ENCODE data around the gene KRTAP5-1. TPM values are rescaled to one million over a fixed set of nuclear protein-coding genes. Genes with fewer than 3 reads are reported as not detected.

The KRTAP5-1 gene
- total and polyA plus RNA-seq, 10 of the 15 experiments (the other 5 are each of a cell fraction or from before 2014, with no cell fraction given): not detected

DNA sequence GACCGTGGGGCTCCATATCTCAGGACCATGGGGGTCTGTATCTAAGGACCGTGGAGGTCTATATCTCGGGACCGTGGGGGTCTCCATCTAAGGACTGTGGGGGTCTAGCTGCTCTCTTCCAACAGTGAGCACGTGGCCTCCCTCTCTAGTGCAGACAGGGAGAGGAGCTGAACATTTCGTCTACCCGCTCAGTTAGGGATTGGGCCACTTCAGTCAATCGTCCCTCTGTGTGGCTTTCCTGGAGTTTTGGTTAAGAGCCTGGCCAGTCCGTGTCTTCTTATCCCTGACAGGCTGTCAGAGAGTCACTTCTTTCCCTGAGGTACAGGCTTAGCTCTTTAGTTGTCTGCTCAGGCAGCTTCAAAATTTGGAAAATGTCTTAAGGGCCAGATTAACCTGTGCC is 3.1 kb downstream of the KRTAP5-1 start:
- H3K9me3 ChIP-seq (replicated peaks; ENCODE audit: control insufficient read depth, insufficient read depth, low read length): peaks cover 4% of the 10 kb centered on the region; the same call in 1 of the 3 replicates
- DNase-seq (ENCODE audit: low read depth, low spot score) (no peak), FAIRE-seq (no peak), ATAC-seq (no peak)
- WGBS (ENCODE audit: insufficient coverage, insufficient replicate concordance, low lambda C conversion rate, missing lambda C conversion rate): 30% methylated on average over 9 of the region's 9 CpGs
- BruUV-seq (replicated peaks): no TSS peak
- RAD21 ChIA-PET (ENCODE audit: unreplicated experiment): interaction anchor here (1.5 kb wide), 1 partner anchor 35 kb away, joined by 5 read pairs; no protein-coding TSS in a partner anchor
- CTCF ChIA-PET: interaction anchor here (0.9 kb wide), 1 partner anchor 11 kb away, joined by 3 read pairs; no protein-coding TSS in a partner anchor
- TF ChIP-seq ZBED1 (IDR thresholded peaks at IDR 0.05; ENCODE audit: borderline replicate concordance) (no peak), ZNF622 (IDR thresholded peaks at IDR 0.05) (no peak), KDM1A (IDR thresholded peaks at IDR 0.05; ENCODE audit: borderline replicate concordance) (no peak), CHD4 (IDR thresholded peaks at IDR 0.05) (no peak), POLR2AphosphoS2 (IDR thresholded peaks at IDR 0.05; ENCODE audit: low read depth, low read length) (no peak), BACH1 (IDR thresholded peaks at IDR 0.05; ENCODE audit: borderline replicate concordance) (no peak), IKZF1 (conservative IDR thresholded peaks at IDR 0.05) (no peak), ZSCAN29 (IDR thresholded peaks at IDR 0.05) (no peak), BCL11A (IDR thresholded peaks at IDR 0.05; ENCODE audit: low read depth, low read length) (no peak), MYB (IDR thresholded peaks at IDR 0.05; ENCODE audit: borderline replicate concordance, low read depth, low read length) (no peak), HDAC2 (IDR thresholded peaks at IDR 0.05) (no peak), EZH2 (IDR thresholded peaks at IDR 0.05; ENCODE audit: borderline replicate concordance, control insufficient read depth, low read depth, low read length) (no peak), PAX5 (IDR thresholded peaks at IDR 0.05; ENCODE audit: borderline replicate concordance, low read depth, low read length) (no peak)
- TF ChIP-seq, protein P1, sequence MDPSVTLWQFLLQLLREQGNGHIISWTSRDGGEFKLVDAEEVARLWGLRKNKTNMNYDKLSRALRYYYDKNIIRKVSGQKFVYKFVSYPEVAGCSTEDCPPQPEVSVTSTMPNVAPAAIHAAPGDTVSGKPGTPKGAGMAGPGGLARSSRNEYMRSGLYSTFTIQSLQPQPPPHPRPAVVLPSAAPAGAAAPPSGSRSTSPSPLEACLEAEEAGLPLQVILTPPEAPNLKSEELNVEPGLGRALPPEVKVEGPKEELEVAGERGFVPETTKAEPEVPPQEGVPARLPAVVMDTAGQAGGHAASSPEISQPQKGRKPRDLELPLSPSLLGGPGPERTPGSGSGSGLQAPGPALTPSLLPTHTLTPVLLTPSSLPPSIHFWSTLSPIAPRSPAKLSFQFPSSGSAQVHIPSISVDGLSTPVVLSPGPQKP (IDR thresholded peaks at IDR 0.05; ENCODE audit: low read depth, low read length): no peak
- H3K27me3 ChIP-seq (replicated peaks in 1 of 2; ENCODE audit: control insufficient read depth in 2 of 2, insufficient read depth in 2 of 2, low read length in 1 of 2): no peaks in the 10 kb centered on the region; a peak in 1 of 4 replicates
- intact Hi-C loops (cut with micrococcal nuclease; ENCODE audit: unreplicated experiment) (no loop called here), in situ Hi-C loops (cut with MboI) (no loop called here)
- POLR2A ChIA-PET: no interaction called here
- no peaks in the 10 kb centered on the region for H4K20me1 ChIP-seq (ENCODE audit: control insufficient read depth, insufficient read depth)
- no peak overlapping the region for H3K4me3 ChIP-seq
- H3K9ac ChIP-seq (ENCODE audit: control insufficient read depth, insufficient read depth, low read length): no peak overlapping the region
- H3K4me2 ChIP-seq (ENCODE audit: control insufficient read depth, insufficient read depth): no peak overlapping the region
- H2AFZ ChIP-seq (ENCODE audit: control insufficient read depth, low read depth, low read length): no peak overlapping the region
- H3K27ac ChIP-seq (ENCODE audit: control insufficient read depth, insufficient read depth): no peak overlapping the region
- H3K79me2 ChIP-seq (ENCODE audit: control insufficient read depth, insufficient read depth, low read length): no peaks in the 10 kb centered on the region
- H3K4me1 ChIP-seq (ENCODE audit: control insufficient read depth, insufficient read depth, low read length): no peaks in the 10 kb centered on the region
- SMC1A ChIA-PET (ENCODE audit: uncharacterized antibody, unreplicated experiment): no interaction called here
- no peaks in the 10 kb centered on the region for H3K36me3 ChIP-seq (ENCODE audit: control insufficient read depth in 2 of 2, insufficient read depth in 2 of 2, low read length in 1 of 2)
